Esophagus (tissue), 2 donors: ENCODE data around the gene DAAM2. TPM values are rescaled to one million over a fixed set of nuclear protein-coding genes. Genes with fewer than 3 reads are reported as not detected.

Source experiments
- H3K27ac ChIP-seq, 2 donors: one replicate each; pipeline ENCODE4 v1.5.1; 2013; ENCODE audit warnings: low read depth in 2 of 2, mild to moderate bottlenecking in 2 of 2, inconsistent platforms in 1 of 2, low read length in 1 of 2, moderate library complexity in 1 of 2
- H3K27me3 ChIP-seq, 2 donors: one replicate each; pipeline ENCODE4 v1.6.1; 2013; ENCODE audit warnings: low read length in 2 of 2, control low read depth in 1 of 2, mild to moderate bottlenecking in 1 of 2; ENCODE audit not compliant: insufficient read depth in 2 of 2, control insufficient read depth in 1 of 2
- H3K36me3 ChIP-seq, 2 donors: one replicate each; pipeline ENCODE4 v1.6.1; 2013; ENCODE audit warnings: low read length in 1 of 2; ENCODE audit not compliant: control insufficient read depth in 2 of 2, insufficient read depth in 2 of 2
- H3K4me1 ChIP-seq, 2 donors: one replicate each; pipeline ENCODE4 v1.6.1; 2013; ENCODE audit warnings: low read length in 1 of 2; ENCODE audit not compliant: control insufficient read depth in 2 of 2, insufficient read depth in 2 of 2
- H3K4me3 ChIP-seq, 2 donors: one replicate each; pipeline ENCODE4 v1.5.1; 2013; ENCODE audit warnings: low read length in 2 of 2, mild to moderate bottlenecking in 2 of 2, low read depth in 1 of 2, moderate library complexity in 1 of 2
- H3K9me3 ChIP-seq, 2 donors: one replicate each; pipeline ENCODE4 v1.6.1; 2013; ENCODE audit warnings: mild to moderate bottlenecking in 2 of 2, low read depth in 1 of 2, low read length in 1 of 2, moderate library complexity in 1 of 2; ENCODE audit not compliant: control insufficient read depth in 2 of 2, insufficient read depth in 1 of 2
- WGBS, 2 donors: extraction: QIAGEN DNeasy Blood & Tissue Kit; methylation state at CpG; one replicate each; pipeline ENCODE4 v1.1.7; 2013; 5-methylcytosine and 5-hydroxymethylcytosine counted together
- polyA plus RNA-seq, 2 donors: library from polyadenylated mRNA; stranded (reverse); fragments of 200-250 nt; gene quantifications; one replicate each; pipeline ENCODE4 v1.2.3, GENCODE V29; 2013
- donor health status: healthy with polysubstance abuse.
- donor health status: Bipolar disorder and iron deficiency.

The DAAM2 gene
- polyA plus RNA-seq, 2 donors = 10.7 to 11.3 TPM

DNA sequence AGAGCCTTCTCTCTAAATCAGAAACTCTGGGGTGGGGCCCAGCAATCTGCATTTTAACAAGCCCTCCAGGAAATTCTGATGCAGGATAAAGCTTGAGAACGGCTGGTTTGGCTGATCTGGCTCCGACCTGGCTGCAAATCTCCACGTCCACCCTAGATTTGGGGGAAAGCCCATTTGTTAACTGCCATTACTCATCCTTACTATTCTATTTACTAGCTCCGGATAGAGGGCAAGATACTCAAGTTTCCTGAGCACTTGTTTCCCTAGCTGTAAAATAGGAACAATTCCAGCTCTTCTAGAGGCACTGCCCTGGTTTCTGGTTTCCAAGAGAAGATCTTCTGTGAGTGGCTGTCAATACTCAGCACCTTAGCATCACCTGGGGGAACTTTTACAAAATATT, 44.4 kb downstream of the DAAM2 start:
- whole genome bisulfite sequencing, 2 donors = 54 to 66% methylated on average over 4 of the region's 4 CpGs
- Histone ChIP-seq H3K27ac (no peak overlapping the region), H3K4me3 (no peak overlapping the region)

GRCh38 chr6:39839445-39839844, 47.3 kb downstream of the DAAM2 start:
- WGBS, 2 donors = 63 to 71% methylated on average over 1 of the region's 1 CpG
- Histone ChIP-seq H3K27me3 (no peaks in the 10 kb centered on the region), H3K36me3 (no peaks in the 10 kb centered on the region), H3K4me1 (no peaks in the 10 kb centered on the region), H3K4me3 (no peak overlapping the region), H3K9me3 (no peaks in the 10 kb centered on the region), H3K27ac (no peak overlapping the region)

More for the DNA sequence above, 44.4 kb downstream of the DAAM2 start:
- no peaks in the 10 kb centered on the region for H3K9me3 ChIP-seq
- no peaks in the 10 kb centered on the region for H3K27me3 ChIP-seq
- no peaks in the 10 kb centered on the region for H3K36me3 ChIP-seq
- no peaks in the 10 kb centered on the region for H3K4me1 ChIP-seq

DNA sequence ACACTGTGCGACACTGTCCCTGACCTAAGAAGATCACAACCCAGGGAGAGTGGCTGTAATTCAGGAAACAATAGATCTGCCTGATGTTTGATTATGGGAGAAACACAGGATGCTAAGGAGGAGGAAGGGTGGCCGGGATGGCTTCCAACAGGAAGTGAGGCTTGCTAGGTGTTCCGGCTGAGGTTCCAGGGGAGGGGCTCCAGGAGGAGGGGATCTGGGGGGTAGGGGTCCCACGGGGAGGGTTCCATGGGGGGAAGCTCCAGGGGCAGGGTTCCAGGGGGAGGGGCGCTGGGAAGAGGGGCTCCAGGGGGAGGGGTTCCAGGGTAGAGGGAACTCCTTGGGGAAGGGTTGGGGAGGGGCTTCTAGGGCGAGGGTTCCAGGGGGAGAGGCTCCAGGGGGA, 48.6 kb downstream of the DAAM2 start:
- no peaks in the 10 kb centered on the region for H3K36me3 ChIP-seq
- no peaks in the 10 kb centered on the region for H3K27me3 ChIP-seq
- 53 to 55% methylated on average over 5 to 6 of the region's 6 CpGs for WGBS, 2 donors
- H3K4me3 ChIP-seq = no peak overlapping the region
- no peaks in the 10 kb centered on the region for H3K9me3 ChIP-seq
- H3K4me1 ChIP-seq = no peaks in the 10 kb centered on the region
- H3K27ac ChIP-seq = no peak overlapping the region

GRCh38 chr6:39841291-39841690, 49.1 kb downstream of the DAAM2 start:
- 23 to 48% methylated on average over 2 to 3 of the region's 3 CpGs for WGBS, 2 donors
- Histone ChIP-seq H3K4me1 (no peaks in the 10 kb centered on the region), H3K36me3 (no peaks in the 10 kb centered on the region), H3K27ac (no peak overlapping the region), H3K9me3 (no peaks in the 10 kb centered on the region), H3K4me3 (no peak overlapping the region), H3K27me3 (no peaks in the 10 kb centered on the region)

DNA sequence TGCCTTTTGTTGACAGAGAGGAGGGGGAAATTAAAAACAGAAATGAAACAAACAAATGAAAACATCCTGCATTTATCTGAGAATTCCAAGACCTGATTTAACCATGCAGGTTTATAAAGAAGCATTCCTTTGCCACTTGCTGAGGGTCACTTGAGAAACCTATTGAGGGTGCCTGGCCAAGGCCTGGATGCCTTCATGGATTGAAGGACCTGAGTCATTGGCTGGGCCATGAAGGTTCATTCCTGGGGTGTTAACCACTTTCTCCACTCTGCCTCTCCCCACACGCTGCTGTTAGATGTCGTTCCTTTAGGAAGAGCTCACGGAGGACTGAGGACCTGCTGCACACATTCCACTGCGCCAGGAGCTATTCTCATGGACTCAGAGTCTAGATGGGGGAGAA, 49.7 kb downstream of the DAAM2 start:
- 89 to 90% methylated on average over 4 of the region's 4 CpGs for WGBS, 2 donors
- H3K27me3 ChIP-seq = no peaks in the 10 kb centered on the region
- no peaks in the 10 kb centered on the region for H3K9me3 ChIP-seq
- H3K27ac ChIP-seq = no peak overlapping the region
- no peaks in the 10 kb centered on the region for H3K4me1 ChIP-seq
- no peaks in the 10 kb centered on the region for H3K36me3 ChIP-seq
- H3K4me3 ChIP-seq = no peak overlapping the region

DNA sequence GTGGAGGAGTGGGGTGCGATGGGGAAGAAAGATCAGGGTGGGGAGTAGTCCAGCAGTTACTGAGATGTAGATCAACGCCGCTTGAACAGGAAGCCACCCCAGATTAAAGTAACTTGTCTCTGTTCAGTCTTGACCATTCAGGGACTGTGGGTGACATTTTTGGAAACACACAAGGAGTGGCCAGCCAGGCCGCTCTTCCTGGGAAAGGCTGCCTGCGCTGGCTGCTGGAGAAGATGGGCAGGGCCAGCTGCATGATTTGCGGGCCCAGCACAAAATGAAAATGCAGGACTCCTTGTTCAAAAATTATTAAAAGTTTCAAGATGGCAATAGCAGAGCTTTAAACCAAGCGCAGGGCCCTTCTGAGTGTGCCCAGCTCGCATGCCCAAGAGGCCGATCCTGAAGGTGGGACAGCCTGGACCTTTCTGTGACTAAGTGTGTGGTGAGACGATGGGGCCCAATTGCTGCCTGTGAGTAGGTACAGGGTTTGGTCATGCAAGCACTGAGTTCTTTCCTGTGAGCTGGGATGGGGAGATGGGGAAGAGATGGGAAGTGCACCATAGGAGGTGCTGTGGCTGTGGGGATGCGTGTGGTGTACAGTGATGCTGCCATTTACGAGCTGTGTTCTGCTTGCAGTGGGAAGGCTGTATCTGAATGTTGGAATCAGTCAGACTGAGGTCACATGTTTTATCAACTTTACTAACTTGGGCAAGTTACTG, 51.3 kb downstream of the DAAM2 start:
- Histone ChIP-seq H3K27ac (no peak overlapping the region), H3K4me1 (no peaks in the 10 kb centered on the region), H3K9me3 (no peaks in the 10 kb centered on the region), H3K27me3 (no peaks in the 10 kb centered on the region), H3K4me3 (no peak overlapping the region), H3K36me3 (no peaks in the 10 kb centered on the region)
- 80 to 85% methylated on average over 12 of the region's 12 CpGs for WGBS, 2 donors

DNA sequence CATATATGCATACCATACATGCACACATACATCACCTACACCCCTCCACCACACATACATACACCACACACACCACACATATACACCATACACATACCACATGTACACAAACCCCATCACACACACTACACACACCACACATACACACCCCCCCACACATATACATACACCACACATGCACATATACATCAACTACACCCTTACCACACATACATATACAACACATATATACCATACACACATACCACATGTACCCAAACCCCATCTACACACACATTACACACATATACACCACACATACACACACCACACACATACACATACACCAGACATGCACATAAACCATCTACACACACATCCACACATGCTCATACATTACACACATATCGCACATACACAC, 52.7 kb downstream of the DAAM2 start:
- Histone ChIP-seq H3K36me3 (no peaks in the 10 kb centered on the region), H3K27ac (no peak overlapping the region), H3K9me3 (no peaks in the 10 kb centered on the region), H3K4me3 (no peak overlapping the region), H3K27me3 (no peaks in the 10 kb centered on the region), H3K4me1 (no peaks in the 10 kb centered on the region)
- WGBS, 2 donors = 96 to 100% methylated on average over 1 of the region's 1 CpG

- Histone ChIP-seq H3K27ac (peak overlapping the region; percentile 10 to 14), H3K9me3 (no peaks in the 10 kb centered on the region), H3K4me3 (no peak overlapping the region), H3K4me1 (peaks cover 0 to 3% of the 10 kb centered on the region in 2 donors), H3K27me3 (no peaks in the 10 kb centered on the region), H3K36me3 (no peaks in the 10 kb centered on the region)
- WGBS, 2 donors = 53 to 55% methylated on average over 10 of the region's 10 CpGs
These were observed 55.0 kb downstream of the DAAM2 start for GRCh38 chr6:39847221-39847620.

- Histone ChIP-seq H3K36me3 (no peaks in the 10 kb centered on the region), H3K4me1 (peaks cover 0 to 3% of the 10 kb centered on the region in 2 donors), H3K27ac (no peak overlapping the region), H3K9me3 (no peaks in the 10 kb centered on the region), H3K4me3 (no peak overlapping the region), H3K27me3 (no peaks in the 10 kb centered on the region)
- 56 to 71% methylated on average over 4 of the region's 4 CpGs for WGBS, 2 donors
These were observed 56.0 kb downstream of the DAAM2 start for GRCh38 chr6:39848171-39848570.

DNA sequence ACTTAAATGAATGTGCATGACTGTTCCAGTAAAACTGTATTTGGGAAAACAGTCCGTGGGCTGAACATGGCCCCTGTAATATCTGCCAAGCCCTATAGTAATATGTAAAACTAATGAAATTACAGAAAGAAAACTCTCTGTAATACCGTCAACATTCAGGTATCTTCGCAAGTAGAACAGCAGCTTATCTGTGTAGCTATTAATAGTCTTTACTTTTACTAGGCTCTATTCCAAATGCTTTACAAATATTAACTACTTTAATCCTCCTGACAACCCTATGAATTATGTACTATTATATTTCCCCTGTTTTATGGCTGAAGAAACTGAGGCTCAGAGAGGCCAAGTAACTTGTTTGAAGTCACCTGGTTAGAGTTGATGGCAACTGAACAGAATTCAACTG, 57.1 kb downstream of the DAAM2 start:
- Histone ChIP-seq H3K4me3 (no peak overlapping the region), H3K4me1 (peaks cover 0 to 3% of the 10 kb centered on the region in 2 donors), H3K27ac (no peak overlapping the region), H3K36me3 (no peaks in the 10 kb centered on the region), H3K9me3 (no peaks in the 10 kb centered on the region), H3K27me3 (no peaks in the 10 kb centered on the region)
- WGBS, 2 donors = 47 to 68% methylated on average over 3 of the region's 3 CpGs
